ENCODE measurements around the gene TTC17. TPM values are rescaled to one million over a fixed set of nuclear protein-coding genes. Genes with fewer than 3 reads are reported as not detected.
A peak's percentile ranks its signal among the peaks of the same experiment; 100 is the strongest.

The TTC17 gene
- total and polyA plus RNA-seq, 9 of the 15 experiments (the other 6 are each of a cell fraction or from before 2014, with no cell fraction given), result 19.7 to 99.1 (median 53.3) TPM

DNA sequence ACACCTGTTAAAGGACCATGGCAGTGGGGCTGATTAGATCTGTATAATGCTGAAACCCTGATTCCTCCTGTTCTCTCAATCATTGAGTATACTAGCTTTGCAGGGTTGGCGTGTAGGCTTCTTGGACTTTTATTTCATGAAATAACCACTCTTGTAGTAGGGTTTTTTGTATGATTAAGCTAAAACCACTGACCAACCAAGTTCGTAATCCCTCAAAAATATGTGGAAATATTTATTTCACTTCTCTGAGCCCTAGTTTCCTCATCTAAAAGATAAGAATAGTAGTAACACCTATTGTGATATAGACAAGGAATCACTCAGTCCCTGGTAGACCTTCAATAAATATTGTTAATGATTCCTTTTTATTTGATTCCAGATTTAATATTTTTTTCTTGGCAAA lies 42.8 kb upstream of the TTC17 start:
- no peak for TF ChIP-seq SNRNP70 (optimal IDR thresholded peaks at IDR 0.05; ENCODE audit: low read depth, low read length)
- no peak for TF ChIP-seq CBX1 (IDR thresholded peaks at IDR 0.05; ENCODE audit: low read depth)
- TF ChIP-seq, protein P1, sequence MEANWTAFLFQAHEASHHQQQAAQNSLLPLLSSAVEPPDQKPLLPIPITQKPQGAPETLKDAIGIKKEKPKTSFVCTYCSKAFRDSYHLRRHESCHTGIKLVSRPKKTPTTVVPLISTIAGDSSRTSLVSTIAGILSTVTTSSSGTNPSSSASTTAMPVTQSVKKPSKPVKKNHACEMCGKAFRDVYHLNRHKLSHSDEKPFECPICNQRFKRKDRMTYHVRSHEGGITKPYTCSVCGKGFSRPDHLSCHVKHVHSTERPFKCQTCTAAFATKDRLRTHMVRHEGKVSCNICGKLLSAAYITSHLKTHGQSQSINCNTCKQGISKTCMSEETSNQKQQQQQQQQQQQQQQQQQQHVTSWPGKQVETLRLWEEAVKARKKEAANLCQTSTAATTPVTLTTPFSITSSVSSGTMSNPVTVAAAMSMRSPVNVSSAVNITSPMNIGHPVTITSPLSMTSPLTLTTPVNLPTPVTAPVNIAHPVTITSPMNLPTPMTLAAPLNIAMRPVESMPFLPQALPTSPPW (CRISPR knock-in tag; IDR thresholded peaks at IDR 0.05), result no peak
- TF ChIP-seq ZNF140 (CRISPR knock-in tag; IDR thresholded peaks at IDR 0.05), result no peak
- DNase-seq (ENCODE audit: extremely low read depth in 1 of 4, low spot score in 3 of 4), result no peak
- ChIA-PET CTCF (ENCODE audit: low intra/inter-chr PET ratio) (no interaction called here), POLR2A (no interaction called here)
- no peaks in the 10 kb centered on the region for H3K9me1 ChIP-seq (ENCODE audit: control insufficient read depth, insufficient read depth, low read length)
- H3K27ac ChIP-seq (ENCODE audit: extremely low read depth, low read depth, low read length), result no peak overlapping the region
- intact Hi-C loops (cut with micrococcal nuclease), result loop anchor here (10.0 kb wide), 1 partner anchor 259 kb away; no protein-coding TSS in a partner anchor
- peaks cover 64% of the 10 kb centered on the region for H3K36me3 ChIP-seq (ENCODE audit: control insufficient read depth, insufficient read depth, low read length)
- H3K9me3 ChIP-seq (replicated peaks; ENCODE audit: control insufficient read depth, insufficient read depth, low read depth, low read length), result no peaks in the 10 kb centered on the region
- H3K4me1 ChIP-seq (replicated peaks in 1 of 2; ENCODE audit: control insufficient read depth in 2 of 2, insufficient read depth in 2 of 2, low read length in 2 of 2), result peaks cover 4 to 6% of the 10 kb centered on the region in 2 experiments; a peak in 3 of 5 replicates
- in situ Hi-C loops (cut with MboI), result no loop called here
- H2AFZ ChIP-seq (ENCODE audit: low read depth, low read length), result no peak overlapping the region
- BruUV-seq (replicated peaks), result no TSS peak
- no peak overlapping the region for H3K4me3 ChIP-seq
- no peak overlapping the region for H3K4me2 ChIP-seq (ENCODE audit: insufficient read depth, low read length)
- peaks cover 79% of the 10 kb centered on the region for H3K79me2 ChIP-seq (ENCODE audit: control insufficient read depth, insufficient read depth, low read length)
- peaks cover 10% of the 10 kb centered on the region; the same call in 1 of the 2 replicates for H4K20me1 ChIP-seq (replicated peaks; ENCODE audit: control insufficient read depth, insufficient read depth, low read length)
- no peak for FAIRE-seq
- no peak overlapping the region for H3K9ac ChIP-seq (ENCODE audit: insufficient read depth in 1 of 2, low read depth in 2 of 2, low read length in 2 of 2)
- no peak for ATAC-seq
- no peaks in the 10 kb centered on the region for H3K27me3 ChIP-seq (ENCODE audit: control insufficient read depth in 2 of 2, insufficient read depth in 2 of 2, low read length in 2 of 2)
- 92% methylated on average over 2 of the region's 2 CpGs for WGBS (ENCODE audit: insufficient coverage, low coverage, missing lambda C conversion rate)

DNA sequence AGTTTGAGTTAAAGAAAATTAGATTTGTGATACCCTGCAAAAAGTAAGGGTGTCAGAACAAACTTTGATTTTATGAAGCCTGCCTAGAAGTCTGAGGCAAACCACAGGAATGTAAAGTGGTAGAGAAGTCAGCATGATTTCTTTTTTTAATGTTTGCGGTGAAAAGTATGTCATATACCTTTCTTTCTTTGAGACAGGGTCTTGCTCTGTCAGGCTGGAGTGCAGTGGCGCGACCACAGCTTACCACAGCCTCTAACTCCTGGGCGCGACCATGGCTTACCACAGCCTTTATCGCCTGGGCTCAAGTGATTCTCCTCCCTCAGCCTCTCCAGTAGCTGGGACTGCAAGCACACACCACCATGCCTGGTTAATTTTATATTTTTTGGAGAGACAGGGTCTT lies 42.3 kb upstream of the TTC17 start:
- Histone ChIP-seq H3K9ac (ENCODE audit: insufficient read depth in 1 of 2, low read depth in 2 of 2, low read length in 2 of 2) (no peak overlapping the region), H3K9me3 (replicated peaks; ENCODE audit: control insufficient read depth, insufficient read depth, low read depth, low read length) (no peaks in the 10 kb centered on the region), H3K27me3 (ENCODE audit: control insufficient read depth in 2 of 2, insufficient read depth in 2 of 2, low read length in 2 of 2) (no peaks in the 10 kb centered on the region), H3K9me1 (ENCODE audit: control insufficient read depth, insufficient read depth, low read length) (no peaks in the 10 kb centered on the region), H3K36me3 (ENCODE audit: control insufficient read depth, insufficient read depth, low read length) (peaks cover 69% of the 10 kb centered on the region), H3K4me3 (no peak overlapping the region), H3K79me2 (ENCODE audit: control insufficient read depth, insufficient read depth, low read length) (peaks cover 79% of the 10 kb centered on the region), H3K4me2 (ENCODE audit: insufficient read depth, low read length) (no peak overlapping the region), H2AFZ (ENCODE audit: low read depth, low read length) (no peak overlapping the region), H3K4me1 (replicated peaks in 1 of 2; ENCODE audit: control insufficient read depth in 2 of 2, insufficient read depth in 2 of 2, low read length in 2 of 2) (peaks cover 4 to 6% of the 10 kb centered on the region in 2 experiments; a peak in 3 of 5 replicates), H3K27ac (ENCODE audit: extremely low read depth, low read depth, low read length) (no peak overlapping the region), H4K20me1 (replicated peaks; ENCODE audit: control insufficient read depth, insufficient read depth, low read length) (peaks cover 10% of the 10 kb centered on the region; the same call in 1 of the 2 replicates)
- in situ Hi-C loops (cut with MboI) (no loop called here), intact Hi-C loops (cut with micrococcal nuclease) (loop anchor here (10.0 kb wide), 1 partner anchor 258 kb away; no protein-coding TSS in a partner anchor)
- ChIA-PET POLR2A (no interaction called here), CTCF (ENCODE audit: low intra/inter-chr PET ratio) (no interaction called here)
- peak in 1 of 4 experiments; percentile 11 for DNase-seq (ENCODE audit: extremely low read depth in 1 of 4, low spot score in 3 of 4)
- 82% methylated on average over 6 of the region's 6 CpGs for WGBS (ENCODE audit: insufficient coverage, low coverage, missing lambda C conversion rate)
- ATAC-seq, result no peak
- no peak for FAIRE-seq
- no peak for TF ChIP-seq CTBP1 (IDR thresholded peaks at IDR 0.05; ENCODE audit: borderline replicate concordance)
- TF ChIP-seq, protein P2, sequence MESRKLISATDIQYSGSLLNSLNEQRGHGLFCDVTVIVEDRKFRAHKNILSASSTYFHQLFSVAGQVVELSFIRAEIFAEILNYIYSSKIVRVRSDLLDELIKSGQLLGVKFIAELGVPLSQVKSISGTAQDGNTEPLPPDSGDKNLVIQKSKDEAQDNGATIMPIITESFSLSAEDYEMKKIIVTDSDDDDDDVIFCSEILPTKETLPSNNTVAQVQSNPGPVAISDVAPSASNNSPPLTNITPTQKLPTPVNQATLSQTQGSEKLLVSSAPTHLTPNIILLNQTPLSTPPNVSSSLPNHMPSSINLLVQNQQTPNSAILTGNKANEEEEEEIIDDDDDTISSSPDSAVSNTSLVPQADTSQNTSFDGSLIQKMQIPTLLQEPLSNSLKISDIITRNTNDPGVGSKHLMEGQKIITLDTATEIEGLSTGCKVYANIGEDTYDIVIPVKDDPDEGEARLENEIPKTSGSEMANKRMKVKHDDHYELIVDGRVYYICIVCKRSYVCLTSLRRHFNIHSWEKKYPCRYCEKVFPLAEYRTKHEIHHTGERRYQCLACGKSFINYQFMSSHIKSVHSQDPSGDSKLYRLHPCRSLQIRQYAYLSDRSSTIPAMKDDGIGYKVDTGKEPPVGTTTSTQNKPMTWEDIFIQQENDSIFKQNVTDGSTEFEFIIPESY (CRISPR knock-in tag; IDR thresholded peaks at IDR 0.05), result peak; percentile 91
- BruUV-seq (replicated peaks), result no TSS peak

All from K562 (cell line).